SIG-M5 treated with dmso at 0.1 percent for 504 hours (cell line): ENCODE measurements around the gene ADCY5.
"Not testable (repeated sequence)": the region's sequence is repeated elsewhere in the genome, so short reads cannot be mapped to it uniquely, and the experiment has no call there.

Experiments used
- DNase-seq: peaks from one replicate; lab custom pipeline; 2025; ENCODE audit not compliant: unreplicated experiment; lab: John Stamatoyannopoulos, UW

ADCY5 gene

GRCh38 chr3:123448536-123449101 lies at the start of gene ADCY5:
Gene ADCY5, minus strand, starts transcription at chr3:123449090. Its CDS starts 545 bp downstream, at chr3:123448545.
- no peak for DNase-seq

- DNase-seq = no peak
These were observed 45.0 kb upstream of the ADCY5 start for GRCh38 chr3:123493912-123494311.

GRCh38 chr3:123491966-123492587 lies 43.2 kb upstream of the ADCY5 start:
- no peak for DNase-seq

GRCh38 chr3:123489400-123490004 lies 40.6 kb upstream of the ADCY5 start:
- peak; percentile 46 for DNase-seq

GRCh38 chr3:123488645-123489347 lies 39.9 kb upstream of the ADCY5 start:
- DNase-seq = no peak

- not testable (repeated sequence) for DNase-seq
These were observed 38.2 kb upstream of the ADCY5 start for GRCh38 chr3:123487063-123487462.

GRCh38 chr3:123486460-123486859 lies 37.6 kb upstream of the ADCY5 start:
- DNase-seq = no peak

- DNase-seq = no peak
These were observed 36.7 kb upstream of the ADCY5 start for GRCh38 chr3:123485551-123485950.

- DNase-seq = no peak
These were observed 34.3 kb upstream of the ADCY5 start for GRCh38 chr3:123483146-123483545.

- no peak for DNase-seq
These were observed 33.0 kb upstream of the ADCY5 start for GRCh38 chr3:123481722-123482457.

GRCh38 chr3:123481071-123481470 lies 32.2 kb upstream of the ADCY5 start:
- DNase-seq = no peak

GRCh38 chr3:123480428-123480827 lies 31.5 kb upstream of the ADCY5 start:
- no peak for DNase-seq

- no peak for DNase-seq
These were observed 31.0 kb upstream of the ADCY5 start for GRCh38 chr3:123479891-123480290.

- no peak for DNase-seq
These were observed 29.4 kb upstream of the ADCY5 start for GRCh38 chr3:123478314-123478713.

- no peak for DNase-seq
These were observed 28.3 kb upstream of the ADCY5 start for GRCh38 chr3:123476967-123477750.

GRCh38 chr3:123475786-123476185 lies 26.9 kb upstream of the ADCY5 start:
- DNase-seq = no peak

GRCh38 chr3:123471106-123471505 lies 22.2 kb upstream of the ADCY5 start:
- no peak for DNase-seq

GRCh38 chr3:123469323-123469995 lies 20.6 kb upstream of the ADCY5 start:
- no peak for DNase-seq

- no peak for DNase-seq
These were observed 18.2 kb upstream of the ADCY5 start for GRCh38 chr3:123467046-123467445.

- DNase-seq = no peak
These were observed 15.3 kb upstream of the ADCY5 start for GRCh38 chr3:123464211-123464610.
